HG03565 (cell line): Measurements from ENCODE around the gene PACS1.
"Not testable (repeated sequence)": the region's sequence is repeated elsewhere in the genome, so short reads cannot be mapped to it uniquely, and the experiment has no call there.

Source experiments
- ATAC-seq: cut with Tn5 transposase; IDR thresholded peaks from one replicate; pipeline ENCODE4 v1.9.1; 2021; ENCODE audit warnings: mild to moderate bottlenecking, moderate library complexity; ENCODE audit not compliant: unreplicated experiment

PACS1 gene

GRCh38 chr11:66069715-66070603 lies at the start of gene PACS1:
Gene PACS1 (plus strand): TSS chr11:66070272. CDS start chr11:66070487, 215 bp downstream.
- no peak for ATAC-seq

DNA sequence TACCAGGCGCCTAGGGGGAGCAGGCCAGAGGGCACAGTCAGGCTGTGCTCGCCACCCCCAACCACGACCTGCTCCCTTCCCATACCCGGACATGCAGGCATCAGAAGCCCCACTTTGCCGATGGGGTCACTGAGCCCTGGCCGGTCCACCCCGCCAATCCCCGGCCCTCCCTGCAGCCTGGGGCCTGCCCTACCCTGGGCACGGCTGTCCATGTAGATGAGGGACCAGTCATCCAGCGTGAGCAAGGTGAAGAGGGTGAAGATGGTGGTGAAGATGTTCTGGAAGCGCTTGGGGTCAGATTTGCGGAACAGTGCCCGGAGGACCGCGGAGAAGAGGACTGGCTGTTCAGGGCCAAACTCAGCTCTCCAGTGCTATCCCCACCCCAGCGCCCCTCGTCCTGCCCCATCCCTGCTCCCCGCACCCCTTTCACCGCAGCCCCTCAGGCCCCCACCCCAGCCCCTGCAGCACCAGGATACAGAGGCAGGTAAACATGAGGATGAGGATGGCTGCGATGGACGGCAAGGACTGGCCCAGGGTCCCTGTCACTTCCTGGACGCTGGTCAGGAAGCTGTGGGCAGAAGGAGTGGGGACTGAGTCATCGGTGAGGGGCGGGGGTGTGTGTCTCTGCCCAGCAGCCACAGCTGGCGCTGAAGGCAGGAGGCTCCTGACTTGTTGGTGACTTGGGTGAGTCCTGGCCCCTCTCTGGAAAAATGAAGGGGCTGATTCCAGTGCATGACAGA lies 49.3 kb upstream of the PACS1 start:
- ATAC-seq: no peak

DNA sequence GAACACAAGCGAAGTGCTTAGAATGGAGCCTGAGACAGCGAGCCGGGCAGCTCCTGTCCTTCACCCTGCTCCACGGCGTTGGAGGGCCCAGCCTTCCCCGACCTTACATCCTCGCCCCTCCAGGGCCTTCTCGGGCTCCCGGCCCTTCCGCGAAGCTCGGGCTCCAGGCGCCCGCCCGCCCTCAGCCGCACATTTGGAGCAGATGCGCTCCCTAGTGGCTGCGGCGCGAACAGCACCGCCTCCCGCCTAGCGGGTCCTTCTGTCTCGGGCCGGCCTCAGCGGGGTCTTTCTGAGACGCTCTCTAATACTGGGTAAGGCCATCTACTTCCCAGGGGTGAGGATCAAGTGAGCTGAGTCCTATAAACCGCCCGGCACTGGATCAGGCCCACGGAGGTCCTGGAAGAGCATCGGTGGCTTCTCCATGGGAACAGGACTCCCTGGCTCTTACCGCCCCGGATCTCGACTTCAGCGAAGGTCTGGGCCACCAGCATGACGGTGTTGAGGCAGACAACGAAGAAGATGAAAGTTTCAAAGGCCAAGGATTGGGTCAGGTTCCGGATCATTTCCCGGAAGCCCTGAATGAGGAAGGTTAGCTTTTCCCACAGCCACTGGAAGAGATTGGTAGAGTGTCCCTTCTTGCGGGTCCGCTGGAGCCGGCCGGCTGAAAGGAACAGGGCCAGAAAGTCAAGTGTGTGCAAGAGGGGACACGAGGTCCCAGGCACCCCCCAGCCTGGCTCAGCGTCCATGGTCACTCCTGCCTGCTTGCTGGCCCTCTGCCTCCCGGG lies 47.5 kb upstream of the PACS1 start:
- ATAC-seq: no peak

GRCh38 chr11:66023186-66023440 lies 47.0 kb upstream of the PACS1 start:
- ATAC-seq: not testable (repeated sequence)

DNA sequence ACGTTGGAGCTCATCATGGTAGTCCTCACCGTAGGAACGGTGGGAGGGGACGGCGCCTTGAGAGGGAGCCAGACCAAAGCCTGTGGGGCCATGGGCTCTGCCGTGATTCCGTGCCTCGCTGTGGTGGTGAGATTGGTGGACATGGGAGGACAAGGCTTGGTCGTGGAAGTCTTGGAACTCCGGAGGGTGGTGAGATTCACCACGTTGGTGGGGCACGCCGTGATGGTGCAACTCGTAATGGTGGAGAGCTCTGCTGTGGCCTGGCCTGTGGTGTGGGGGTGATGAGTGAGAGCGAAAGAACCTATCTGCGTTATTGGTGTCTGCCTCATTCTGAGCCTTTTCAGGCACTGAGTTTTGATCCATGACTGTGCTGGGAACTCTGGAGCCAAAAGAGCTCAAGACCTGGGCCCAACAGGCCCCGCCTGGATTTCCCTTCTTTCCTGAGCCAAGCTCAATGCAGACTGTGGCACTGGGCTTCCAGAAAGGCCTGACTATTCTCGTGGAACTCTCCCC lies 44.0 kb upstream of the PACS1 start, which contains the start of gene CATSPER1:
CATSPER1 (minus strand) TSS at position 463 of the 513 bp plus-strand sequence; CDS start at position 363, 100 bp downstream.
- ATAC-seq: no peak

- ATAC-seq: no peak
Observed at GRCh38 chr11:66032957-66033735, 36.9 kb upstream of the PACS1 start.

DNA sequence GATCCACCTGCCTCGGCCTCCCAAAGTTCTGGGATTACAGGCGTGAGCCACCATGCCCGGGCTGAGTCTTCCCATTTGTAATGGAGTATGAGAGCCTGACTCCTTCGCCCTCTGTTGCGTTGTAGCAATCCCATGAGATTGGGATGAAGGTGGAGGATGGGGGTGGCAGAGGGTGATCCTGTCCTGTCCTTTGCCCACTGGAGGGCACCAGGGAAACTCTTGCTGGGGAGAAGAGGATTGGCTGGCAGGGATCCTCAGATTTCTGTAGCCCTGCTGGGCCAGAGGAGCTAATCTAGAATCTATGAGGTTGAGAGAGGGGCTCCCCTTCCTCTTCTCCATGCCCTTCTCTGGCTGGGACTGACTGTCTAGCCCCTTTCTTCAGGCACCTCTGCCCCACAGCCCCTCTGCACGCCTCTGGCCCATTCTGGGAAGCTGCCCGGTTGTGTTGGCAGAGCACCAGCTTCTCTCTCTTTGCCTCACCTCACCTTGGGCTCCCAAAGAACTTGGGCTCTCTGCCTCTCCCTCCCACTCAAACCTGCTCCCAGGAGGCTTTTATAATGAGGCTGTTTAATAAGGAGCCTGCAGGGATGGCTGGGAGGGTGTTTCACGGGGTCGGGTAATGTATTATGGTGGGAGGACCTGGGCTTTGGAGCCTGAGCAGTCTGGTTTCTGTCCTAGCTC lies 34.3 kb upstream of the PACS1 start:
- ATAC-seq: no peak

- ATAC-seq: no peak
Observed at GRCh38 chr11:66036334-66036710, 33.8 kb upstream of the PACS1 start.

- ATAC-seq: no peak
Observed at GRCh38 chr11:66037327-66037726, 32.7 kb upstream of the PACS1 start.

GRCh38 chr11:66039765-66040164 lies 30.3 kb upstream of the PACS1 start:
- no peak for ATAC-seq

DNA sequence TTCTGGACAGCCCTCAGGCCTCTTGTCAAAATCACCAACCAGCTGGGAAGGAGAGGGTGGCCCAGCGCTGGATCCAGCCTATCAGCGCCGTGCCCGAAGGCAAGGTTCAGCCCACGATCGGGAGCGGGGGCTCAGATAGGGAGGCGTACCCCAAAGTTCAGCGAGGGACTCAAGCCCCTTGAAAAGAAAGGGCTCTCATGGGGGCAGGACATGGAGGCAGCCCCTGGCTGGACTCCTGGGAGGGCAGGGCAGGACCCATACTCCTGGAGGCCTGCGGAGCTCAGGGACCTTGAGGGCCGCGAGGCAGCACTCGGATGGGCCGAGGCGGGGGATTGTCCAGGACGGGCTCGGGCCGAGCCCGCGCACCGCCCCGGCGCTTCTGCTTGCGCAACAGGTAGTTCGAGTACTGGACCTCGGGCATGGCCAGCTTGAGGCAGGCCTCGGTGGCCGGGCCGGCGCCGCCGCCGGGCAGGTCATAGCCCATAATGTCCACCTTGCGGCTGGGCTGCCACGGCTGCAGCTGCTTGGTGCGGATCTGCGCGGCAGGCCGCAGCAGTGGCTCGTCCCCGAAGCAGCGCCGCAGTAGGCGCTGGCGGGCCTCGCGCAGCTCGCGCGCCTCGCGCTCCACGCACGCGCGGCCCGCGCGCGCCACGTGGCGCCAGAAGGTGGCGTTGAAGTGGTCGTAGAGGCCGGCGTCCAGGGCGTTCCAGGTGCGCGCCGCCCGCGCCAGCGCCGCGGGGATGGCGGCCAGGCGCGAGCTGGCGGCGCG lies 27.7 kb upstream of the PACS1 start:
- ATAC-seq: no peak

- ATAC-seq: no peak
Observed at GRCh38 chr11:66042996-66043906, 26.8 kb upstream of the PACS1 start.

DNA sequence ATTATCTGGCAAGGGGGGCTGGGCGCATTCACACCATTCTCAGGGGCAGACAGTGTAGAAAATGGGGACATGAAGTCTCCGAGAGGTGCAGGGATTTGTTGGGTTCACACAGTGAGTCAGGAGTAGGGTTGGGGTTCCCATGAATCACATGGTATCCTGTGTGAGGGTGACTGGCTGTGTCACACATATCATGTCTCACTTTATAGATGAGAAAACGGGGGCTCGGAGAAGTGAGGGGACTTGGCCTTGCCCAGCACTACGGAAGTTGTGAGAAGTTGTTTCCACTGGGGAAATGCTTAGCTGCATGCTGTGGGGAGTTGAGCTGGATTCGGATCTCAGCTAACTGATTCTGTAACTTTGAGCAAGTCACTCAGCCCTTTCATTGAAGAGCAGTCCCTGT lies 25.3 kb upstream of the PACS1 start:
- no peak for ATAC-seq

DNA sequence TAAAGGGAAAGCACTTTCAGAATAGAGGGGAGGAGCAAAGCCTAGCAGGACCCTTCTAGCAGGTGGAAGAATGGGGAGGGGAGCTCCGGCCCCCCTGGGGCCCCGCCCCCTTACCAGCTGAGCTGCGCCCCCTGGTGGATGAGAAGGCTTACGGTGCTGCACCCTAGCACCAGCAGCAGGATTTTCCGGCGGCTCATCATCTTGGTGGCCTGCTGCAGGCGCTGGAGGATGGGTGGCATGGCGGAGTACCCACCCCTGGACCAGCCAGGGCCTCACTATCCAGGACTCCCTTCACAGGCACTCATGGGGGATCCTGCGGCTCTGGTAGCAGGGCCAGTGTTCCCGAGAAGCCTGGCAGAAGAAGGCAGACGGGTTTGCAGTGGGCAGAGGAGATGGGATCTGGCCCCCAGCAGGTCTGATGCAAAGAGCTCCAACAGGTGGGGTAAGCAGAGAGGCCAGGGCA lies 24.9 kb upstream of the PACS1 start:
- ATAC-seq: no peak

GRCh38 chr11:66046901-66047300 lies 23.2 kb upstream of the PACS1 start:
- no peak for ATAC-seq

DNA sequence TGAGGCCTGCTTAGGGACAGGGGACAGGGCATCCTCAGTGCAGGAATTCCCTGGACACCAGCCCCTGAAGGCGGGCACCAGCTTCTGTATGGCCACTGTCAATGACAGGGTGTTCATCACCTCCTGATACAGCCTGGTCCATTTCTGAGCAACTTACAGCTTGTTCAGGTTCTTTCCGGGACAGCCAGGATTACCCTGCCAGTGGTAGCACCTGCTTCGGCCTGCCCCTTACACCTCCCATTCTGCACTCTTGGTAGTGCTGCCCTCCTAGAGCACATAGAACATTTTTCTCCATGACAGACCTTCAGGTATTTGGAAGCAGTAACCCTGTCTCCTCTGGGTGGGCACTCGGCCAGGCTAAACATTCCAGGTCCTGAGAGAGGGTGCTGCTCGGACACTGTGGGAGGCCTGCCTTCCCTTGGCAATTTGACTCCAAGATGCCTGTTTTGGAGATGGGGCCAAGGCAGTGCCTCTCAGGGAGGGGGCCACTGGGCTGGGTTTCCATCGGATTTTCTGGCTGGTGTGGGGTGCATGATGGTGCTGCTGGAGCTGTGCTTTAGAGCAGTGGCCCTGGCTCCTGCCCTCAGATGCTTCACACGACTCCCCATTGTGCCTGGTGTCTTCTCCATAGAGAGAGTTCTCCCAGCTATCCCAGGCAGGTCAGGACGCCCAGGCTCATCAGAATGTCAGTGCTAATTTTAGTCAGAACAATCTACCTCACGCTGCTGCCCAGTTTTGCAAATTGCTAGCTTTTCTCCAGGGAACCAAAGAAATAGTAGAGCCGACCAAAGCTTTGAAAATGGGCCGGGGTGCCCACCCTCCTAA lies 22.3 kb upstream of the PACS1 start:
- ATAC-seq: no peak
